ENCODE measurements around the gene ARFGAP2. TPM values are rescaled to one million over a fixed set of nuclear protein-coding genes. Genes with fewer than 3 reads are reported as not detected.

Gene ARFGAP2
- polyA plus RNA-seq, result 213 and 286 TPM in 2 replicates
- polyA minus RNA-seq, result 213 and 214 TPM in 2 replicates

DNA sequence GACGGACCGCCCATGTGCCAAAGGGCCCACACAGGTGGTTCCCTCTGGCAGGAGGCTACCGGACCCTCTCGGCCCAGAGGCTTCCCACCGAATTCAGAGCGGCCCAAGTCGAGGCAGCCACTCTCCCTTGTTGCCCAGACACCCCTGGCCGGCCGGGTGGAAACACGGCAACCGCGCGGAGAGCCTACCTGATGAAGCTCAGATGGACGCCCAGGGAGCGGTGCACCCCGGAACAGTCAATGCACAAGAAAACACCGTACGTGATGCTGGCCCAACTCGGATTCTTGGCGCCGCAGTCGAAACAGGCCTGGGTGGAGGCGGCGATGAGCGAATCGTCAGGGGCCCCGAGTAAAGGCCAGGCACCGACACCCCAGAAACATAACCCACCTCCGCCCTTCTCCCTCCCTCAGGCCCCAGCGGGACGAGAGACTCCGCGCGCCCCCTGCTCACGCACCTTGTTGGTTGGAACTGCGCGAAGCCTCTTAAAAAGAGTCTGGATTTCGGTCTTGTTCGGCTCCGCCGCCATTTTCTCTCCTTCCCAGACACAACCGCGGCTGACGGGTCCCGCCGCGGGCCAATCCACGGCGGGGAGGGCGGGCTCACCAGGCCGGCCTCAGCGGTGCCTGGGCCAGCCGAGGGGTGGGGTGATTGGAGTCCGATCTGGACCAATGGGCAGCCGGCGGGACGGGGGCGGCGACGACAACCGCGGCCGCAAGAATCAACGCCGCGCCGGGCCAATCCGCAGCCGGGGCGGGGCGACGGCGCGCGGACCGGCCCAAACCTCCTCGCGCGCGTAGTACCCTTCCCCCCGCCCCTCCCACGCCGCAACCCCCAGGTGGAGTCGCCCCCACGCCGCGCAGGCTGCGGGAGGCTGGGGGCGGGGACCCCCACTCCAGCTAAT, at the start of gene ARFGAP2:
TSS of gene ARFGAP2 (minus strand) at position 552 of the 901 bp plus-strand sequence. CDS start at position 526, 26 bp downstream.
- Histone ChIP-seq H3K27ac (ENCODE audit: low read length) (peak within 1 kb of the TSS; percentile 92), H3K36me3 (ENCODE audit: insufficient read depth, low read length) (peaks cover 4% of the 10 kb centered on the region), H3K79me2 (replicated peaks; ENCODE audit: insufficient read depth, low read length) (peaks cover 45% of the 10 kb centered on the region)

More for the DNA sequence above, at the start of gene ARFGAP2:
- no peaks in the 10 kb centered on the region for H3F3A ChIP-seq (ENCODE audit: insufficient read depth, low read length, poor library complexity, severe bottlenecking)
- H3K4me2 ChIP-seq (ENCODE audit: low read length), result peak within 1 kb of the TSS; percentile 86
- H3K4me3 ChIP-seq (ENCODE audit: low read length), result peak within 1 kb of the TSS; percentile 91
- peak within 1 kb of the TSS; percentile 96 for H3K9ac ChIP-seq (ENCODE audit: low read length)
- H3K9me3 ChIP-seq (ENCODE audit: low read length), result no peaks in the 10 kb centered on the region
- H3K27me3 ChIP-seq (ENCODE audit: insufficient read depth, low read depth, low read length), result no peaks in the 10 kb centered on the region
- no peaks in the 10 kb centered on the region for H4K20me1 ChIP-seq (ENCODE audit: insufficient read depth)
- no peaks in the 10 kb centered on the region for H3K9me2 ChIP-seq (ENCODE audit: insufficient read depth, low read length)
- peak within 1 kb of the TSS; percentile 65 for H2AFZ ChIP-seq (ENCODE audit: low read depth, low read length)
- TF ChIP-seq EP300 (conservative IDR thresholded peaks at IDR 0.05; ENCODE audit: poor library complexity, severe bottlenecking) (peak; percentile 51), CTCF (IDR thresholded peaks at IDR 0.05; ENCODE audit: poor library complexity, severe bottlenecking) (no peak), EZH2 (IDR thresholded peaks at IDR 0.05; ENCODE audit: borderline replicate concordance, insufficient read depth, low read length, poor library complexity, severe bottlenecking) (no peak), RAD21 (conservative IDR thresholded peaks at IDR 0.05) (no peak), TAF1 (IDR thresholded peaks at IDR 0.05; ENCODE audit: low read depth) (peak; percentile 51), POLR2AphosphoS5 (IDR thresholded peaks at IDR 0.05) (peak; percentile 85), SMC3 (conservative IDR thresholded peaks at IDR 0.05; ENCODE audit: poor library complexity) (no peak), MXI1 (conservative IDR thresholded peaks at IDR 0.05; ENCODE audit: poor library complexity, severe bottlenecking) (peak; percentile 69)
- TF ChIP-seq, protein P1, sequence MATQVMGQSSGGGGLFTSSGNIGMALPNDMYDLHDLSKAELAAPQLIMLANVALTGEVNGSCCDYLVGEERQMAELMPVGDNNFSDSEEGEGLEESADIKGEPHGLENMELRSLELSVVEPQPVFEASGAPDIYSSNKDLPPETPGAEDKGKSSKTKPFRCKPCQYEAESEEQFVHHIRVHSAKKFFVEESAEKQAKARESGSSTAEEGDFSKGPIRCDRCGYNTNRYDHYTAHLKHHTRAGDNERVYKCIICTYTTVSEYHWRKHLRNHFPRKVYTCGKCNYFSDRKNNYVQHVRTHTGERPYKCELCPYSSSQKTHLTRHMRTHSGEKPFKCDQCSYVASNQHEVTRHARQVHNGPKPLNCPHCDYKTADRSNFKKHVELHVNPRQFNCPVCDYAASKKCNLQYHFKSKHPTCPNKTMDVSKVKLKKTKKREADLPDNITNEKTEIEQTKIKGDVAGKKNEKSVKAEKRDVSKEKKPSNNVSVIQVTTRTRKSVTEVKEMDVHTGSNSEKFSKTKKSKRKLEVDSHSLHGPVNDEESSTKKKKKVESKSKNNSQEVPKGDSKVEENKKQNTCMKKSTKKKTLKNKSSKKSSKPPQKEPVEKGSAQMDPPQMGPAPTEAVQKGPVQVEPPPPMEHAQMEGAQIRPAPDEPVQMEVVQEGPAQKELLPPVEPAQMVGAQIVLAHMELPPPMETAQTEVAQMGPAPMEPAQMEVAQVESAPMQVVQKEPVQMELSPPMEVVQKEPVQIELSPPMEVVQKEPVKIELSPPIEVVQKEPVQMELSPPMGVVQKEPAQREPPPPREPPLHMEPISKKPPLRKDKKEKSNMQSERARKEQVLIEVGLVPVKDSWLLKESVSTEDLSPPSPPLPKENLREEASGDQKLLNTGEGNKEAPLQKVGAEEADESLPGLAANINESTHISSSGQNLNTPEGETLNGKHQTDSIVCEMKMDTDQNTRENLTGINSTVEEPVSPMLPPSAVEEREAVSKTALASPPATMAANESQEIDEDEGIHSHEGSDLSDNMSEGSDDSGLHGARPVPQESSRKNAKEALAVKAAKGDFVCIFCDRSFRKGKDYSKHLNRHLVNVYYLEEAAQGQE (IDR thresholded peaks at IDR 0.05; ENCODE audit: borderline replicate concordance), result peak; percentile 79
